ENCODE measurements around the gene PLCH1. TPM values are rescaled to one million over a fixed set of nuclear protein-coding genes. Genes with fewer than 3 reads are reported as not detected.

PLCH1 gene
- total and polyA plus RNA-seq, 4 experiments from 2014 or later: 0.02 TPM; not detected in 3

- Histone ChIP-seq H3K4me3 (ENCODE audit: low read length in 2 of 2) (no peak overlapping the region), H3K4me1 (ENCODE audit: insufficient read depth, low read length) (no peaks in the 10 kb centered on the region), H3K27me3 (ENCODE audit: insufficient read depth, low read length) (no peaks in the 10 kb centered on the region), H3K9me3 (ENCODE audit: control insufficient read depth in 1 of 2, low read length in 2 of 2) (no peaks in the 10 kb centered on the region), H3K36me3 (ENCODE audit: insufficient read depth, low read length) (no peaks in the 10 kb centered on the region), H3K27ac (ENCODE audit: low read depth, low read length) (no peak overlapping the region)
- ChIA-PET CTCF (ENCODE audit: partially characterized antibody) (no interaction called here), POLR2A (ENCODE audit: partially characterized antibody) (no interaction called here)
- Mint-ChIP-seq H3K4me1 (no peaks in the 10 kb centered on the region), H3K9me3 (peaks cover 0 to 13% (median 4%) of the 10 kb centered on the region in 8 donors), H3K27me3 (no peaks in the 10 kb centered on the region), H3K27ac (no peak overlapping the region), H3K36me3 (no peaks in the 10 kb centered on the region), H3K4me3 (no peak overlapping the region)
- DNase-seq: no peak
- intact Hi-C loops (cut with micrococcal nuclease): no loop called here
These were observed 312.9 kb downstream of the PLCH1 start for GRCh38 chr3:155431856-155432570.

GRCh38 chr3:155428563-155428962, 316.3 kb downstream of the PLCH1 start:
- Histone ChIP-seq H3K27ac (ENCODE audit: low read depth, low read length) (no peak overlapping the region), H3K4me1 (ENCODE audit: insufficient read depth, low read length) (no peaks in the 10 kb centered on the region), H3K36me3 (ENCODE audit: insufficient read depth, low read length) (no peaks in the 10 kb centered on the region), H3K4me3 (ENCODE audit: low read length in 2 of 2) (no peak overlapping the region), H3K9me3 (ENCODE audit: control insufficient read depth in 1 of 2, low read length in 2 of 2) (no peaks in the 10 kb centered on the region), H3K27me3 (ENCODE audit: insufficient read depth, low read length) (no peaks in the 10 kb centered on the region)
- ChIA-PET POLR2A (ENCODE audit: partially characterized antibody) (no interaction called here), CTCF (ENCODE audit: partially characterized antibody) (no interaction called here)
- DNase-seq: no peak
- no peaks in the 10 kb centered on the region for H3K36me3 Mint-ChIP-seq
- H3K27me3 Mint-ChIP-seq: no peaks in the 10 kb centered on the region
- no peak overlapping the region for H3K4me3 Mint-ChIP-seq
- peaks cover 0 to 16% (median 5%) of the 10 kb centered on the region in 8 donors for H3K9me3 Mint-ChIP-seq
- H3K27ac Mint-ChIP-seq: no peak overlapping the region
- intact Hi-C loops (cut with micrococcal nuclease): no loop called here
- H3K4me1 Mint-ChIP-seq: no peaks in the 10 kb centered on the region

- intact Hi-C loops (cut with micrococcal nuclease): no loop called here
- Mint-ChIP-seq H3K4me3 (no peak overlapping the region), H3K9me3 (peaks cover 0 to 16% (median 4%) of the 10 kb centered on the region in 8 donors), H3K27me3 (no peaks in the 10 kb centered on the region), H3K27ac (no peak overlapping the region), H3K36me3 (no peaks in the 10 kb centered on the region), H3K4me1 (no peaks in the 10 kb centered on the region)
- no peaks in the 10 kb centered on the region for H3K4me1 ChIP-seq (ENCODE audit: insufficient read depth, low read length)
- H3K27me3 ChIP-seq (ENCODE audit: insufficient read depth, low read length): no peaks in the 10 kb centered on the region
- H3K9me3 ChIP-seq (ENCODE audit: control insufficient read depth in 1 of 2, low read length in 2 of 2): no peaks in the 10 kb centered on the region
- H3K4me3 ChIP-seq (ENCODE audit: low read length in 2 of 2): no peak overlapping the region
- POLR2A ChIA-PET (ENCODE audit: partially characterized antibody): no interaction called here
- no peak for DNase-seq
- no peak overlapping the region for H3K27ac ChIP-seq (ENCODE audit: low read depth, low read length)
- CTCF ChIA-PET (ENCODE audit: partially characterized antibody): no interaction called here
- H3K36me3 ChIP-seq (ENCODE audit: insufficient read depth, low read length): no peaks in the 10 kb centered on the region
These were observed 318.2 kb downstream of the PLCH1 start for GRCh38 chr3:155426524-155427230.

GRCh38 chr3:155425396-155425795, 319.5 kb downstream of the PLCH1 start:
- DNase-seq: no peak
- no peaks in the 10 kb centered on the region for H3K27me3 Mint-ChIP-seq
- no peak overlapping the region for H3K4me3 ChIP-seq (ENCODE audit: low read length in 2 of 2)
- H3K9me3 ChIP-seq (ENCODE audit: control insufficient read depth in 1 of 2, low read length in 2 of 2): no peaks in the 10 kb centered on the region
- no peaks in the 10 kb centered on the region for H3K4me1 Mint-ChIP-seq
- H3K9me3 Mint-ChIP-seq: peaks cover 0 to 16% (median 4%) of the 10 kb centered on the region in 8 donors
- H3K27me3 ChIP-seq (ENCODE audit: insufficient read depth, low read length): no peaks in the 10 kb centered on the region
- no peaks in the 10 kb centered on the region for H3K36me3 ChIP-seq (ENCODE audit: insufficient read depth, low read length)
- H3K4me3 Mint-ChIP-seq: no peak overlapping the region
- POLR2A ChIA-PET (ENCODE audit: partially characterized antibody): no interaction called here
- H3K27ac ChIP-seq (ENCODE audit: low read depth, low read length): no peak overlapping the region
- intact Hi-C loops (cut with micrococcal nuclease): no loop called here
- CTCF ChIA-PET (ENCODE audit: partially characterized antibody): no interaction called here
- no peak overlapping the region for H3K27ac Mint-ChIP-seq
- H3K36me3 Mint-ChIP-seq: no peaks in the 10 kb centered on the region
- no peaks in the 10 kb centered on the region for H3K4me1 ChIP-seq (ENCODE audit: insufficient read depth, low read length)

GRCh38 chr3:155424323-155424710, 320.6 kb downstream of the PLCH1 start:
- no peak overlapping the region for H3K4me3 Mint-ChIP-seq
- no peak for DNase-seq
- intact Hi-C loops (cut with micrococcal nuclease): no loop called here
- no peaks in the 10 kb centered on the region for H3K27me3 Mint-ChIP-seq
- ChIA-PET POLR2A (ENCODE audit: partially characterized antibody) (no interaction called here), CTCF (ENCODE audit: partially characterized antibody) (no interaction called here)
- H3K36me3 Mint-ChIP-seq: no peaks in the 10 kb centered on the region
- H3K27me3 ChIP-seq (ENCODE audit: insufficient read depth, low read length): no peaks in the 10 kb centered on the region
- no peaks in the 10 kb centered on the region for H3K9me3 ChIP-seq (ENCODE audit: control insufficient read depth in 1 of 2, low read length in 2 of 2)
- no peak overlapping the region for H3K4me3 ChIP-seq (ENCODE audit: low read length in 2 of 2)
- no peak overlapping the region for H3K27ac ChIP-seq (ENCODE audit: low read depth, low read length)
- peaks cover 0 to 16% (median 4%) of the 10 kb centered on the region in 8 donors for H3K9me3 Mint-ChIP-seq
- H3K36me3 ChIP-seq (ENCODE audit: insufficient read depth, low read length): no peaks in the 10 kb centered on the region
- no peak overlapping the region for H3K27ac Mint-ChIP-seq
- H3K4me1 Mint-ChIP-seq: no peaks in the 10 kb centered on the region
- no peaks in the 10 kb centered on the region for H3K4me1 ChIP-seq (ENCODE audit: insufficient read depth, low read length)

- intact Hi-C loops (cut with micrococcal nuclease): no loop called here
- Histone ChIP-seq H3K36me3 (ENCODE audit: insufficient read depth, low read length) (no peaks in the 10 kb centered on the region), H3K4me3 (ENCODE audit: low read length in 2 of 2) (no peak overlapping the region), H3K27ac (ENCODE audit: low read depth, low read length) (no peak overlapping the region), H3K4me1 (ENCODE audit: insufficient read depth, low read length) (no peaks in the 10 kb centered on the region), H3K27me3 (ENCODE audit: insufficient read depth, low read length) (no peaks in the 10 kb centered on the region), H3K9me3 (ENCODE audit: control insufficient read depth in 1 of 2, low read length in 2 of 2) (no peaks in the 10 kb centered on the region)
- Mint-ChIP-seq H3K27me3 (no peaks in the 10 kb centered on the region), H3K9me3 (peaks cover 0 to 12% (median 3%) of the 10 kb centered on the region in 8 donors), H3K4me3 (no peak overlapping the region), H3K27ac (no peak overlapping the region), H3K36me3 (no peaks in the 10 kb centered on the region), H3K4me1 (no peaks in the 10 kb centered on the region)
- POLR2A ChIA-PET (ENCODE audit: partially characterized antibody): no interaction called here
- DNase-seq: no peak
- CTCF ChIA-PET (ENCODE audit: partially characterized antibody): no interaction called here
These were observed 321.1 kb downstream of the PLCH1 start for GRCh38 chr3:155423526-155424322.

- Histone ChIP-seq H3K27ac (ENCODE audit: low read depth, low read length) (no peak overlapping the region), H3K27me3 (ENCODE audit: insufficient read depth, low read length) (no peaks in the 10 kb centered on the region), H3K36me3 (ENCODE audit: insufficient read depth, low read length) (no peaks in the 10 kb centered on the region), H3K4me3 (ENCODE audit: low read length in 2 of 2) (no peak overlapping the region), H3K4me1 (ENCODE audit: insufficient read depth, low read length) (no peaks in the 10 kb centered on the region), H3K9me3 (ENCODE audit: control insufficient read depth in 1 of 2, low read length in 2 of 2) (no peaks in the 10 kb centered on the region)
- Mint-ChIP-seq H3K9me3 (peaks cover 0 to 3% (median 0%) of the 10 kb centered on the region in 8 donors), H3K27me3 (no peaks in the 10 kb centered on the region), H3K27ac (no peak overlapping the region), H3K36me3 (no peaks in the 10 kb centered on the region), H3K4me3 (no peak overlapping the region), H3K4me1 (no peaks in the 10 kb centered on the region)
- no peak for DNase-seq
- intact Hi-C loops (cut with micrococcal nuclease): no loop called here
- ChIA-PET POLR2A (ENCODE audit: partially characterized antibody) (no interaction called here), CTCF (ENCODE audit: partially characterized antibody) (no interaction called here)
These were observed 323.9 kb downstream of the PLCH1 start for GRCh38 chr3:155420881-155421486.
